NCI-H1930 (cell line): ENCODE results near the gene DEAF1.
"Not testable (repeated sequence)": the region's sequence is repeated elsewhere in the genome, so short reads cannot be mapped to it uniquely, and the experiment has no call there.

Experiments
- DNase-seq, 2 experiments: peaks; one replicate each; lab custom pipeline; 2025; lab: John Stamatoyannopoulos, UW

The DEAF1 gene, protein sequence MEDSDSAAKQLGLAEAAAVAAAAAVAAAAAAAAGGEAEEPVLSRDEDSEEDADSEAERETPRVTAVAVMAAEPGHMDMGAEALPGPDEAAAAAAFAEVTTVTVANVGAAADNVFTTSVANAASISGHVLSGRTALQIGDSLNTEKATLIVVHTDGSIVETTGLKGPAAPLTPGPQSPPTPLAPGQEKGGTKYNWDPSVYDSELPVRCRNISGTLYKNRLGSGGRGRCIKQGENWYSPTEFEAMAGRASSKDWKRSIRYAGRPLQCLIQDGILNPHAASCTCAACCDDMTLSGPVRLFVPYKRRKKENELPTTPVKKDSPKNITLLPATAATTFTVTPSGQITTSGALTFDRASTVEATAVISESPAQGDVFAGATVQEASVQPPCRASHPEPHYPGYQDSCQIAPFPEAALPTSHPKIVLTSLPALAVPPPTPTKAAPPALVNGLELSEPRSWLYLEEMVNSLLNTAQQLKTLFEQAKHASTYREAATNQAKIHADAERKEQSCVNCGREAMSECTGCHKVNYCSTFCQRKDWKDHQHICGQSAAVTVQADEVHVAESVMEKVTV

DNA sequence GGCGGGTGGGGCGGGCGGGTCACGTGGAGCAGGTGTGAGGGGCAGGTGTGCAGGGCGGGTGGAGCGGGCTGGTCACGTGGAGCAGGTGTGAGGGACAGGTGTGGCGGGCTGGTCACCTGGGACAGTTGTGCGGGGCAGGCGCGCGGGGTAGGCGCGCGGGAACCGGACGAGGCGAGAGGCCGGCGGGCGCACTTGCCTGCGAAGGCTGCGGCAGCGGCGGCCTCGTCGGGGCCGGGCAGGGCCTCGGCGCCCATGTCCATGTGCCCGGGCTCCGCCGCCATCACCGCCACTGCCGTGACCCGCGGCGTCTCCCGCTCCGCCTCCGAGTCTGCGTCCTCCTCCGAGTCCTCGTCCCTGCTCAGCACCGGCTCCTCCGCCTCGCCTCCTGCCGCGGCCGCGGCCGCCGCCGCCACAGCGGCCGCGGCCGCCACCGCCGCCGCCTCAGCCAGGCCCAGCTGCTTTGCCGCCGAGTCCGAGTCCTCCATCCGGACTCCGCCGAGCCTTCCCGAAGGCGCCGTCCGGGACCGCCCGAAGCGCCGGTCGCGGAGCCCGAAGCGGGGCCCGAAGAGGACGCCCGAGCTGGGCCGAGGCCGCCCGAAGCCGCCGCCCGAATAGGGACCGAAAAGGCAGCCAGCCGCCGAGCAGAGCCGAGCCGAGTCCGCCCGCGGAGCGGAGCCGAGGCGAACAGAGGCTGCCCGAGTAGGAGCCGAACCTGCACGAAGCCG lies at the start of gene DEAF1:
Gene DEAF1 (minus strand): TSS at position 660 of the 725 bp plus-strand sequence. CDS start 175 bp downstream, at position 485.
- peak; percentile 99 for DNase-seq

DNA sequence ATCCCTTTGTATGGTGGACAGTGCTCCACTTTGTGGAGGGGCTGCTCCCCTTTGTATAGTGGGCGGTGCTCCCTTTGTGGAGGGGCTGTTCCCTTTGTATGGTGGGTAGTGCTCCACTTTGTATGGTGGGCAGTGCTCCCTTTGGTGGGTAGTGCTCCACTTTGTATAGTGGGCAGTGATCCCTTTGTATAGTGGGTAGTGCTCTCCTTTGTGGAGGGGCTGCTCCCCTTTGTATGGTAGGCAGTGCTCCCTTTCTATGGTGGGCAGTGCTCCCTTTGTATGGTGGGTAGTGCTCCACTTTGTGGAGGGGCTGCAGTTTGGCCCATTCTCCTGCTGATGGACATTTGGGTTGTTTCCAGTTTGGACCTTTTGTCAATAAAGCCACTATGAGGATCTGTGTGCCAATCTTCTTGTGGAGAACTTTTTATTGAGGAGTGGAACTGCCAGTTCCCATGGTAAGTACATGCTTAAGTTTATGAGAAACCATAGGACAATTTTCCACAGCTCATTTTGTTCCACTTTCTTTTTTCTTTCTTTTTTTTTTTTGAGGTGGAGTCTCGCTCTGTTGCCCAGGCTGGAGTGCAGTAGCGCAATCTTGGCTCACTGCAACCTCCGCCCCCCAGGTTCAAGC lies 47.7 kb upstream of the DEAF1 start:
- no peak for DNase-seq

DNA sequence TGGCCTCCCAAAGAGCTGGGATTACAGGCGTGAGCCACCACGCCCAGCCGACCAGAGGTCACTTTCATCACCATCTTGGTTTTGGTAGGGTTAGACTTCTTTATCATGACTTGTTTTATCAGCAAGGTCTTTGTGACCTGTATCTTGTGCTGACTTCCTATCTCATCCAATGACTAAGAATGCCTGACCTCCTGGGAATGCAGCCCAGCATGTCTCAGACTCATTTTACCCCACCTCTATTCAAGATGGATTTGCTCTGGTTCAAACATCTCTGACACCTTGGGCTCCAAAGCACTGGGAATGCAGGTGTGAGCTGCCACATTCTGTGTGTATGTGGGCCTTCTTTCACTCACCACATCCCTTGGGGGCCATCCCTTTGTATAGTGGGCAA lies 47.1 kb upstream of the DEAF1 start:
- DNase-seq, result no peak

DNA sequence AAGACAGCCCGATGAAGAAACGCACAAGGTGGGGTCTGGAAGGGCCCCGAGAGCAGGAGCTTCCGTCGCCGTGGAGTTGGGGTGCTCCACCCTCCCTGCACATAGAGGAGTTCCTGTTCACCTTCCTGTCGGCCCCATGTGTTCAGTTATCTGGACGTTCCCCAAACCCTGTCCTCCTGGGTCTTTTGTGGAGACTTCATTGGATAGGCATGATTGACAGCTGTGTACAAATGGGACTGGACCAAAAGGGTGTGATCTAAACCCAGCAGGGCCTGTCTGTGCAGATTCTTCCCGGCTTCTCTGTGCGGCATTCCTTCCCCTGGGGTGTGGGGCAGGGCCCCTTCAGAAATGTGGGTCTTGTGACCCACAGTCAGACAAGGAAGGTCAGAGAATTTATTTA lies 42.9 kb upstream of the DEAF1 start:
- not testable (repeated sequence) for DNase-seq

DNA sequence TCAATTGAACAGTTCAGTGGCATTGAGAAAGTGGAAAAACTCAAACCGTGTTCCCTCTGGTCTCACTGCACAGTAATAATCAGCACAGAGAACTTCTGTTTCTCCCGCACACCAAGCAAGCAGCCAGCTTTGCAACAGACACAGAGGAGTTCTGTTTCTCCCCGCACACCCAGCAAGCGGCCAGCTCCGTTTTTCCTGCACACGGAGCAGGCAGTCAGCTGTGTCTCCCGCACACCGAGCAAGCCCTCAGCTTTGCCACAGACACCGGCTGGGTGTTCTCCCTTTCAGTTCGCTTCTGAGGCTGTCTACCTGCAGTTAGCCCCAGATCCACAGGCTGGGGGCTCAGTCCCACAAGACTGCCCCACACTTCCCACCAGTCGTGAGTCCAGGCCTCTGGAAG lies 42.3 kb upstream of the DEAF1 start:
- no peak for DNase-seq

DNA sequence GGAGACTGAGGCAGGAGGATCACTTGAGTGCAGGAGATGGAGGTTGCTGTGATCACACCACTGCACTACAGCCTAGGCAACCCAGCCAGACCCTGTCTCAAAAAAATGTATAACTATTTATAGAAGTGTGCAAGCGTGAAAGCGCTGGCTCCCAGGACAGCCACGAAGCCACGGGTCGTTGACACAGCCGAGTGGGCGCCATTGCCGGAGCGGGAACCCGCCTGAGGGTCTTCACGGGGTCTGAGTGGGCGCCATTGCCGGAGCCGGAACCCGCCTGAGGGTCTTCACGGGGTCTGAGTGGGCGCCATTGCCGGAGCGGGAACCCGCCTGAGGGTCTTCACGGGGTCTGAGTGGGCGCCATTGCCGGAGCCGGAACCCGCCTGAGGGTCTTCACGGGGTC lies 39.5 kb upstream of the DEAF1 start:
- DNase-seq, result not testable (repeated sequence)

DNA sequence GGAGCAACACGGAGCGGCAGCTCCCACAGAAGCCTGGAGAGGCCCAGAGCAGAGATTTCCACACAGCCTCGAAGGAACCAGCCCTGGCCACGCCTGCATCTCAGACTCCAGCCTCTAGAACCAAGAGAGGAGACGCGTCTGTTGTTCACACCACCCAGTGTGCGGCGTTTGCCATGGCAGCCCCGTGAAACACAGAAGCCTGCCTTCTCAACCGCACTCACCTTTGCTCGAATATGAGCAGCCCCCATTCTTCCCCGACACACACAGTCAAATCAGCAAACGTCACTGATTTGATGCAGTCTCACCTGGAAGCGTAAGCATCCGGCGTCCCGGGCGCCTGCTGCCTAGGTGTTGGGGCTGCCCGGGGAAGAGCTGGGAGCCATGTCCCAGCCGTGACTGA lies 38.0 kb upstream of the DEAF1 start:
- DNase-seq, result no peak

DNA sequence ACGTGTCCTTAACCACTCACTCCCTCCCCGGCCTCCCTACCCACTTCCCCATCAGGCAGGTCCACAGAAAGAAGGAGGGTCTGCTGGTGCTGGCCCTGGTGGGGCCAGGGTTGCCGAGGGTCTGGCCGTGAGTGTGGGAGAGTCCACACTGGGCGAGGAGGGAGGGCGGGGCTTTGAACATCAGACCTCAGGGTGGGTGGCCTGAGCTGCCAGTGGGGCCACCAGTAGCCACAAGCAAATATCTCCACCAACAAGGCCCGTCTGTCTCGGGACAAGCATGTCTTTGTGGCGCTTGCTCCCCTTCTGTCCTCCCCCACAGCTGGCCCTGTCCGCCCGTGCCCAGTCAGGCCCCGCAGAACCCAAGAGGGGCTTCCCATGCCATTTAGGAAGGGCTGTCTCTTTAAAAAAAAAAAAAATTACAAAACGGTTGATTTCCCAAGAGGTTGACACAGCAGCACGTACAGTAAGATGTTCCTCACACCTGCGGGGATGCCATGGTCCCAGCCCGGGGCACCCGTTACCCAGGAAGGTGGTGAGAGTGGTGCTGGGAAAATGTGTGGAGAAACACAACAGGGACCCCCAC lies 34.6 kb upstream of the DEAF1 start:
- DNase-seq, result no peak

DNA sequence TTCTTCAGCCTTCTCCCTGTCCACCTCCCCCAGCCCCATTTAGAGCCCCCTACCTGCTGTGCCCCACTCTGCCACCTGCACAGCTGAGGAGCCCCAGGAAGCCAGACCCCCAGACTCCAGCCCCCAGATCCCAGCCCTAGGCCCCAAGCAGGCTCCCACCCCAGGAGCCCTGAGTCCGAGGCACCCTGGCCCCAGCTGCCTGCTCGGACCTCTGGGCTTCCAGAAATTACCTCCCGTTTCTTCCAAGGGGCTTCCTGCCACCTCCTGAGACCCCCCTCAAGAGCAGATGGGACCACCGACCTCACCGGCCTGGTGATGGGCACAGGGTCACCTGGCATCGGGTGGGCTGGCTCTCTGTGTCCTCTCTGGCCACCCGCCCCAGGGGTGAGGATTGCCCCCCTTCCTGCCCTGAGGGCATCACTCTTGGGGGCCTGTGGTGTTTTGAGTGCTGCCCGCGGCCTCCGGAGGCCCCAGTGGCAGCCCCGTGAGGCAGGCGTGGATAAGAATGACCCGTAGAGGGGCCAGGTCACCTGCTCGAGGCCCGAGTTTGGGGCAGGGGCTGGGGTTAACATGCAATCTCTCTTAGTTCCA lies 34.0 kb upstream of the DEAF1 start:
- DNase-seq, result no peak

DNA sequence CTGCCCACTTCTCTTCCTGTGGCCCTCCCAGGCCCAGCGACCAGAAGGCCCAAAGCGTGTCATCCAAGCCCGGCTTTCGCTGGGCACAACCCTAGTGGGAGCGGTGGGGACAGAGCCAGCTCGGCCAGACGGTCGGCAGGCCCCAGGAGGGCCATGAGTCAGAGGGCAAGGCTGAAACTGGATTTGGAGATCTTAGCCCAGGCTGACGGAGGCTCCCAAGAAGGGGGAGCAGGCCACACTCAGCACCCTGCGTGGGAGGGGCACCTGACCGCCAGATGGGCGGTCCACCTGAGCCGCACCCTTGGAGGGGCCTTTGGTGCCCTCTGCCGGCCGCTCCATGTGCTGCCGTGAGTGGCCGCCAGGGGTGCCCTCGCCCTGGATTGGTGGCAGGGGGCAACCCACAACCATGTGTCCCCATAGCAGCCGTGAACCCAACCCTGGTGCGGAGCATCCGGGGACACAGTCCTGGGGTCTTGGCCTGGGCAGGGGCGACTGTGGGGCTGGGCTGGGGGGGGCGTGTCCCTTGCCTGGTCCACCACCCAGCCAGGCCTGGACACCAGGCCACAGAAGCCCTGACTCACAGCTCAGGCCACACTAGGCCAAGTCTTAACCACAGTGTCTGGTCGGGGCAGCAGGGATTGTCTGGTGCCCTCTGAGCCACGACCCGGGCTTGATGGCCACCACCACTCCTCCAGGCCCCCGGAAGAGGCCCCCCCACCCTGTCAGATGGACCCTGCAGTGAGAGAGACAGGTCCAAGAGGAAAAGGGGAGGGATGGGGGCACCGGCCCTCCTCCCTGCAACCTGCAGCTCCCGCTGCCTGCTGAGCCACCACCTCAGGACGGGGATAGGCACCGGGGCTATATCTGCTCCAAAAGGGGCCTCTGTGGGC lies 33.1 kb upstream of the DEAF1 start:
- peak; percentile 59 to 84 for DNase-seq

DNA sequence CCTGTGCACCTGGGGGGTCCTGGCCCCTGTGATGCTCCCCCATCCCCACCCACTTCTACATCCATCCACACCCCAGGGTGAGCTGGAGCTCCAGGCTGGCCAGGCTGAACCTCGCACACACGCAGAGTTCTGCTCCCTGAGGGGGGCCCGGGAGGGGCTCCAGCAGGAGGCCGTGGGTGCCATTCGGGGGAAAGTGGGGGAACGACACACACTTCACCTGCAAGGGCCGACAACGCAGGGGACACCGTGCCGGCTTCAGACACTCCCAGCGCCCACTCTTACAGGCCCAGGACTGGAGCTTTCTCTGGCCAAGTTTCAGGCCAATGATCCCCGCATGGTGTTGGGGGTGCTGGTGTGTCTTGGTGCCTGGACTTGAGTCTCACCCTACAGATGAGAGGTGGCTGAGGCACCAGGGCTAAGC lies 32.3 kb upstream of the DEAF1 start:
- no peak for DNase-seq

DNA sequence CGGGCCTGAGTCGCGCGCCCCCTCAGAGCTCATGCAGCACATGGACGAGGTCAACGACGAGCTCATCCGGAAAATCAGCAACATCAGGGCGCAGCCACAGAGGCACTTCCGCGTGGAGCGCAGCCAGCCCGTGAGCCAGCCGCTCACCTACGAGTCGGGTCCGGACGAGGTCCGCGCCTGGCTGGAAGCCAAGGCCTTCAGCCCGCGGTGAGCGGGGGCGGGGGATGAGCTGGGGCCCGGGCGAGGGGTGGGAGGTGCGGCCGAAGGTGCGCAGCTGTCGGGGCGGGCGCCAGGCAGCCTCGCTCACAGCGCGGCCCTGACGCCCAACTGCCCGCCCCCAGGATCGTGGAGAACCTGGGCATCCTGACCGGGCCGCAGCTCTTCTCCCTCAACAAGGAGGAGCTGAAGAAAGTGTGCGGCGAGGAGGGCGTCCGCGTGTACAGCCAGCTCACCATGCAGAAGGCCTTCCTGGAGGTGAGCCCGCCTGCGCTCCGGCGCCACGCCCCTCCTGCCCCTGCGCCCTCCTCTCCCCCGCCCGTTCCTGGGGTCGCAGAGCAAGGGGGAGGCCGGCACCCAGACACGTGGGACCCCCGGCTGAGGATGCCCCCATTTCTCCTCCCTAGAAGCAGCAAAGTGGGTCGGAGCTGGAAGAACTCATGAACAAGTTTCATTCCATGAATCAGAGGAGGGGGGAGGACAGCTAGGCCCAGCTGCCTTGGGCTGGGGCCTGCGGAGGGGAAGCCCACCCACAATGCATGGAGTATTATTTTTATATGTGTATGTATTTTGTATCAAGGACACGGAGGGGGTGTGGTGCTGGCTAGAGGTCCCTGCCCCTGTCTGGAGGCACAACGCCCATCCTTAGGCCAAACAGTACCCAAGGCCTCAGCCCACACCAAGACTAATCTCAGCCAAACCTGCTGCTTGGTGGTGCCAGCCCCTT lies 31.5 kb upstream of the DEAF1 start:
- no peak for DNase-seq

DNA sequence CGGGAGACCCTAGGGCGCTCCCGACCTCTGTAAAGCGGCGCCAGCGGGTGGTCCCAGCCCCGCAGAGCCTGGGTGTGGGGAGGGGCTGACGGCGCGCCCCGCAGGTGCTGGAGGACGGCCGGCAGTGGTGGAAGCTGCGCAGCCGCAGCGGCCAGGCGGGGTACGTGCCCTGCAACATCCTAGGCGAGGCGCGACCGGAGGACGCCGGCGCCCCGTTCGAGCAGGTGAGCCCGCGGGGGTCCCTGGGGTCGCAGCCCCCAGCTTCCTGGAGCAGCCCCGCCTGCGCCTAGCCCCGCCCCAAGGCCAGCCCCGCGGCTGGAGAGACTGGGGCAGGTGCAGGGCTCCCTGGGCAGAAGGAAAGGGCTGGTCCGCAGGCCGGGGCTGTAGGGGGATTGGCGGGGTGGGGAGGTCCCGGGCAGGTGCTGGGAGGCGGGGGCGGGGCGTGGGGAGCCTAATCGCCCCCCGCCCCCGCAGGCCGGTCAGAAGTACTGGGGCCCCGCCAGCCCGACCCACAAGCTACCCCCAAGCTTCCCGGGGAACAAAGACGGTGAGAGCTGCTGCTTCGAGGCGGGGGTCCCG lies 30.7 kb upstream of the DEAF1 start:
- DNase-seq, result no peak

DNA sequence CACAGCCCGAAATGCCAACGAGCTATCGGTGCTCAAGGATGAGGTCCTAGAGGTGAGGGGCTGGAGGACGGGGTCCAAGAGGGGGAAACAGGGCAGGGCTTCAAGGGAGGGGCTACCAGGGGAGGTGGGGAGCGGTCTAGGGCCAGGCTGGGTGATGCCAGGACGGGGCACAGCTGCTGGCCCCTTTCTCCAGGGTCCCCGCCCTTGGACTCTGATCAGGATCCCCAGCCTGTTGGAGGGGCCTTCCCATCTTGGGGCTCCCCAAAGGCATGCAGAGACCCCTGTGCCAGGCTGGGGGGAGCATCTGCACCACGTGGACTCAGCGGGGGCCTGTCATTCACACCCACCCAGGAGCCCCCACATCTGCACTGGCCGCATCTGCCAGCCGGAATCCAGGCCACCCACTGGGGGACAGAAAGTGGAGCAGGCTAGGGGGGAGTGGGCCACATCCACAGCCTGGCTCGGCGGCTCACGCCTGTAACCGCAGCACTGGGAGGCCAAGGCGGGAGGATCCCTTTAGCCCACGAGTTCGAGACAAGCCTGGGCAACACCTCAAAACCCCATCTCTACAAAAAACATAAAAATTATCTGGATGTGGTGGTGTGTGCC lies 29.9 kb upstream of the DEAF1 start:
- no peak for DNase-seq

DNA sequence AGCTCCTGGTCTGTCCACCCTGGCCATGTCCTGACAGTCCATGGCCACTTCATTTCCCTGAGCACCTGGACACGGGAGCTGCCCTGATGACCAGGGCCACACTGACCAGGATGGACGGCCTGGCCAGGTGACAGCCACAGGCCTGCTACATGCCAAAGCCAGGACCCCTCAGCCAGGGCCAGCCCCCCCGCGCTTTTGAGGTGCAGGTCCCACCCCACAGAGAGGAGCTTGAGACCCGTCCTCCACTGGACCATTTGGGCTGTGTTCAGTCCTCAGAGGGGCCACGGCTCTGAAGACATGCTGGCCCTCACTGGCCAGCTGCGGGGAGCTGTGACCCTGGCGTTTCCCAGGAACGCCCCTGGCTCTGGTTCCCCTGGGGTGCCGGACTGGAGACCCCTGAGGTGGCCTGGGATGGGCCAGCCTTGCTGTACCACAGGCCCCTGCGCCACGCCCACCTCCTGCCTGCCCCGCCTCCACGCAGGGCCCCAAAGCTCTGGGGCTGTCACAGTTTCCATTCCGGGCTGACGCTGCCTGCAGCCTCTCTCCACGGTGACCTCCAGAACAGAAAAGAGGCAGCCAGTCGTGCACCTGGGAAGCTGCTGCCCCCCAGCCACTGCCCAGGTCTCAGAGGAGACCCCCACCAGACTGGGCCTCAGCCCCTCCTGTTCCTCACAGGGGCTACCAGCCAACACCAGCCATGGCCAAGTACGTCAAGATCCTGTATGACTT lies 29.2 kb upstream of the DEAF1 start:
- no peak for DNase-seq

DNA sequence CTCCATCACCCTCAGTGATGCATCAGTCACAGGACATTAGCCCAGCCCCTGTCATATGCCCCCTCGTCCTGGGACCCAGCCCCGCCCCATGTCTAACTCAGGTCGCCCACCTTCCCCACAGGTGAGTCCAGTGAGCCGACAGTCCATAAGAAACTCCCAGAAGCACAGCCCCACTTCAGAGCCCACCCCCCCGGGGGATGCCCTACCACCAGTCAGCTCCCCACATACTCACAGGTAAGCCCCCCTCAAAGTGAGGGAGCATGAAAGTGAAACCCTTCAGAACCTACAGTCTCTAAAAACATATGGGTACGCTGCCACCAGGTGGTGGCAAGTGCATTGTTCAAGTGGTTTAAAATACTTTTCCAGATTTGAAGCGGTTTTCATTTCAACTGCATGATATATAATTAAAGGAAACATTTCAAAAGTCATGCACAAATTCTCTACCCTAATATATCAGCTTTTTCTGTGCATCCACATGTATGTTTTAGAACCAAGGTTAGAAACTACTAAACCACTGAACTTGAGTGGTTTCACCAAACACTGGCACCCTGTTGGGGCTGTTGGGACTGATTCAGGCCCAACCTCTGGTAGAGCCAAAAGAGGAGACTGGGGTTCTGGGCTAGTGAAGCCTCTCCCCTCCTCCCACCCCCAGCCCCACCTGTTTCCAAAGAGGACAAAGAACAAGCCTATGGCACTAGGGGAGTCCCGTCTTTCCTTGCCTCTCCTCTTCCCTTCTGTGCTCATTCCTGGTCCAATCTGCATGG lies 28.3 kb upstream of the DEAF1 start:
- DNase-seq, result peak in 1 of 2 experiments; percentile 50

DNA sequence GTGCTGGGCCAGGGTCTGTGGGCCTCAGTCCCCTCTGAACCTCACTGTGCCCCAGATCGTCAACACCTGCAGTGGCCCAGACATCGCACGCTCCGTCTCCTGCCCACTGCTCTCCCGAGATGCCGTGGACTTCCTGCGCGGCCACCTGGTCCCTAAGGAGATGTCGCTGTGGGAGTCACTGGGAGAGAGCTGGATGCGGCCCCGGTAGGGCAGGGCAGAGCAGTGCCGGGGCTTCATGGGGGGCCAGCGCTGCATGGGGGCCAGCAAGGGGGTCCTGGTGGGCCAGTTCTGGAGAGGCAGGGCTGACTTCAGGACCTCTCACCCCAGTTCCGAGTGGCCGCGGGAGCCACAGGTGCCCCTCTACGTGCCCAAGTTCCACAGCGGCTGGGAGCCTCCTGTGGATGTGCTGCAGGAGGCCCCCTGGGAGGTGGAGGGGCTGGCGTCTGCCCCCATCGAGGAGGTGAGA lies 27.4 kb upstream of the DEAF1 start:
- no peak for DNase-seq
